GM13976 (cell line): ENCODE measurements around the gene ASCL5.

Source experiments
- DNase-seq: peaks from one replicate; pipeline ENCODE4 v3.0.0; 2012; ENCODE audit warnings: low spot score
- in situ Hi-C: fragments of 300-500 bp; cut with MboI; formaldehyde crosslinking; loops from one replicate; pipeline ENCODE4 v1.12.0; 2022; ENCODE audit warnings: low sequenced_read_pairs, mixed read lengths, inconsistent platforms; ENCODE audit not compliant: unreplicated experiment
- TF ChIP-seq, protein P1 (sequence below): IDR thresholded peaks from 2 replicates; pipeline ENCODE4 v1.5.1; 2012; ENCODE audit warnings: borderline replicate concordance, mild to moderate bottlenecking; ENCODE audit not compliant: insufficient read depth; ENCODE audit errors: extremely low read depth, missing control alignments, control extremely low read depth

Gene ASCL5

DNA sequence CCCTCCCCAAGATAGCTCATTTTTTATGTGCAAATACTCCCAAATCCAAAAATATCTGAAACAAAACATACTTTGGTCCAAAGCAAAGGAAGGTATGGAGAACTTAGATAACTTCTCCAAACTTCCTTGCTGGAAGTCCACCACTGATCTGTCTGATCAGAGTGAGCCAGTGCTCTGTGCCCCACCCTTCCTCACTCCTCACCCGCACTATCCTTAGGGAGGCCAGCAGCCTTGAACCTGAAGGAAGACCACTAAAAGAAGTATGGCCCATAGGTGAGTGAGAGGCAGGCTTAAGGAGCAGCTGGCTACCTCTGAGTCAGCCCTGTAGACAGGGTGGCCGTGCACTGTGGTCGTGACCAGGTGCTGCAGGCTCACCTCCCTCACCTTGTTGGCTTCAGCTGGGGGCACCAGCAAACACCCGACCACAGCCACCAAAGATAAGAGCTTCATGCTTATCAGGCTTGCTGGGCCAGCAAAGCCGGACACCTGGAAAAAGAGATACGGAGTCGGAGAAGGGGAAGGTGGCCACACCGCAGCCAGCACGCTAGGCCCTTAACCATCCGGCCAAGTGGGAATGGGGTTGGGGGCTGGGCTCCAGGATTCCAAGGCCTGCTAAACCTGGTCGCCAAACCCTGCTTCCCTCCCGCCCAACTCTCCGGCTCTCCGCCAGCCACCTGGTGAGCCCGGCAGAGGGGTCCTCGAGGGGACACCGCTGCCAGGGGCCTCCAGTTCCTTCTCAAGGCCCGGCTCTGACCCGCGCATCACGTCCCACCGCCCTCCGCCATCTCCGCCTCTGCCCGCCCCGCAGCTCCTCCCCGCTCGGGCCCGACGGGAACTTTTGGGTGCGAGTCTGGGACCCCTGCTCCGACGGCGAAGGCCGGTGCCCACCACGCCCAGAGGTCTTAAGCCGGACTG is 26.7 kb upstream of the ASCL5 start:
- in situ Hi-C loops = no loop called here
- DNase-seq = peak; percentile 90
- TF ChIP-seq, protein P1, sequence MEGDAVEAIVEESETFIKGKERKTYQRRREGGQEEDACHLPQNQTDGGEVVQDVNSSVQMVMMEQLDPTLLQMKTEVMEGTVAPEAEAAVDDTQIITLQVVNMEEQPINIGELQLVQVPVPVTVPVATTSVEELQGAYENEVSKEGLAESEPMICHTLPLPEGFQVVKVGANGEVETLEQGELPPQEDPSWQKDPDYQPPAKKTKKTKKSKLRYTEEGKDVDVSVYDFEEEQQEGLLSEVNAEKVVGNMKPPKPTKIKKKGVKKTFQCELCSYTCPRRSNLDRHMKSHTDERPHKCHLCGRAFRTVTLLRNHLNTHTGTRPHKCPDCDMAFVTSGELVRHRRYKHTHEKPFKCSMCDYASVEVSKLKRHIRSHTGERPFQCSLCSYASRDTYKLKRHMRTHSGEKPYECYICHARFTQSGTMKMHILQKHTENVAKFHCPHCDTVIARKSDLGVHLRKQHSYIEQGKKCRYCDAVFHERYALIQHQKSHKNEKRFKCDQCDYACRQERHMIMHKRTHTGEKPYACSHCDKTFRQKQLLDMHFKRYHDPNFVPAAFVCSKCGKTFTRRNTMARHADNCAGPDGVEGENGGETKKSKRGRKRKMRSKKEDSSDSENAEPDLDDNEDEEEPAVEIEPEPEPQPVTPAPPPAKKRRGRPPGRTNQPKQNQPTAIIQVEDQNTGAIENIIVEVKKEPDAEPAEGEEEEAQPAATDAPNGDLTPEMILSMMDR = no peak

DNA sequence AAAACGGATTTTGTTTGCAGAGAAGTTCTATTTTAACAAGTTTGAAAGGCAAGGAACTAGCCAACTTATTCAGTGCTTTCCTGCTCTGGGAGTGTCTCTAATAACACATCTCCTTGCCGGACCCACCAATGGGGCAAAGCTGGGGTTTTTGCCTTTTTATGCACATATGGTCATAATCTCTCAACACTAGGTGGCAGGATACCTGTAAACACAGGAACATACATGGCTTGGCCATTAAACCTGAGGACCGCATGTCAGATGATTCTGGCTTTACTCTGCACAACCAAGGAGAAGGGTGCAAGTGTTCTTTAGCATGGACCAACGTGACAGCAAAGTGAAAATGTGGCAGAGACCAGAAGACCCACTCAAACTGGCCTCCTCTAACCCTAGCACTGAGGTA is 22.4 kb upstream of the ASCL5 start:
- TF ChIP-seq, protein P1 = peak; percentile 19
- in situ Hi-C loops = no loop called here
- peak; percentile 68 for DNase-seq

DNA sequence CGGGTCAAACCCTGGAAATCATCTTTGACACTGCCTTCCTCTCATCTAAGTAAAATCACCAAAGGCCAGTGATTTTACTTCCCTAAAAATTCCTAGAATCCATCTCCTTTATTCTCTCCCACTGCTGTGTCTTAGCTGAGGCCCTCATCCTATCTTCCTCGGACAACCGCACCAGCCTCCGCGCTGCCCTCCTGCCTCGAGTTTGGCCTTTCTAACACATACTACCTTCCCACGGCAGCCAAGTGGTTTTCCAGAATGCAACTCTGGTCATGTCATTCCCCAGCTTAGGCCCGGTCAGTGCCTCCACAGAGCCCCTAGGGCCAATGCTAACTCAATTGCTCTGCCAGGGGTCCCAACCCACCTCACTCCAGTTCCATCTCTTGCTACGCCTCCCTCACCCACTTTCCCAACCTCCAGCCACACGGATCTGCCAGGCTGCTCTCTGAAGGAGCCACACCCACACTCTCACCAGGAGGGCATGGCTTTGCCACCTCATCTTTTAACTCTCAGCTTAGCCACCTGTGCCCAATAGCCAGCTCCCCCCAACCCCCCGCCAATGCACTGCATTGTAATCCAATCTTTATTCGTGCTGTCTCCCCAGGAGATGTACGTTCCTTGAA is 20.5 kb upstream of the ASCL5 start:
- TF ChIP-seq, protein P1 = no peak
- no peak for DNase-seq
- in situ Hi-C loops = no loop called here

DNA sequence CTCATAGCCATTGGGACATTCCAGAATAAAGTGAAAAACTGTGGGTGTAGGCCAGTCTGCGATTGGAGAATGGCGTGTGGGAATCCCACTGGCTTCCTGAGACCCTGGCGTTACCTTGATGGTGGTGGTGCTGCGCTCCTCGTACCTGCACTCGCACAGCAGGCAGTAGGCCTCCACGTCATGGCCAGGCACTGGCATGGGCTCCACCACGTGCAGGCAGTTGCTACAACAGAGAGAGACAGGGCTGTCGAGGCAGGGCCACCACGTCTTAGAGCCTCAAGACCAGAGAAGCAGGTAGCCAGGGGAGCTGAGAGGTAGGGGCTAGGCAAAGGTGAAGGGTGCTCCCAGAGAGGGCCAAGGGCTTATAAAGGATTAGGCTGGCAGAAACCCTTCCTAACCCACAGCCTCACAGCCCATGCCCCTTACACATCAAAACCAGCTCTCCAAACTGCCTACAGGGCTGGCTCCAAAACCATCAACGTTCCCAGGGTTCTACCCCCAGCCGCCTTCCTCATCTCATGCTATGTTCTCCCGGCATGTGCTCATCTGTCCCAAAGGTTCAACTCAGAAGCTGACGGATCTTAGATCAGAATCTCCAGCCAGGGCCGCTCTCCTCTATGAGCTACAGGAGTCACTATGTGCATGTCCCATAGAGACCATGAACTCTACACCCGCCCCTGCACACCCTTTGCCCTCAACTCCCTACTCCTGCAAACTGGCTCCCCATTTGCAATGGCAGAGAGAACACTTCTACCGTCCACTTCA is 19.8 kb upstream of the ASCL5 start:
- DNase-seq = no peak
- TF ChIP-seq, protein P1 = no peak
- in situ Hi-C loops = no loop called here

DNA sequence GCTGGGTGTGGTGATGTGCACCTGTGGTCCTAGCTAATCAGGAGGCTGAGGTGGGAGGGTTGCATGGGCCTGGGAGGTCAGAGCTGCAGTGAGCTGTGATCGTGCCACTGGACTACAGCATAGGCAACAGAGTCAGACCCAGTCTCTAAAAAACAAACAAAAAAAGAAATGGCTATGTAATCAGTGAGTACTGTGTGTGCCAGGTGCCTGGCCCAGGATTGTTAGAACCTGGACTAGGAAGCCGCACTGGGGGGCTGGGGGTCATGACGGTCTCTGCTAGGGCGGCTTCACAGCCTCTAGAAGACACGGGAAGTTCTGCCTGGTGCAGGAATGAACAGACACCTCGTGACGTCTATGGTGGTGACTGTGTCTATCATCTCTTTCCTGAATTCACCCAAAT is 18.8 kb upstream of the ASCL5 start:
- no peak for DNase-seq
- in situ Hi-C loops = no loop called here
- TF ChIP-seq, protein P1 = no peak

DNA sequence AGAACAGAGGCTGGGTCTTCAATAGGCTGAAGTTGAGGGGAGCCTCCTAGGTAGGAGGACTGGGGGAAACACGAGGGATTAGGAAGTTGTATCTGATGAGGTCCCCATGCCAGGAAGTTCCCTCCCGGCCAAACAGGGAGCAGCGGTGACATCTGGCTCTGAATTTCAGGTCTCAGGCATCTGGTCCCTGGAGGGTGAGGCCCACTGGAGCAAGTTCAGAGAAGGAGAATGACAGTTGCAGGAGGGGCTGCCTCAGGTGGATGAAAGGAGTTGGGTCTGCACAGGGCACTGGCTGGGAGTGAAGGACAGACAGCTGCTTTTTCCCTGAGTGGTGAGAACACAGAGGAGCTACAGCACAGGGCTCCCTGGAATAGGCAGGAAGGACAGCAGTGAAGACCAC is 18.1 kb upstream of the ASCL5 start:
- in situ Hi-C loops = no loop called here

More for the DNA sequence above, 18.1 kb upstream of the ASCL5 start:
- DNase-seq = no peak
- TF ChIP-seq, protein P1 = no peak
